Endothelial cell of umbilical vein (primary cell): ENCODE results near the gene CPNE5. TPM values are rescaled to one million over a fixed set of nuclear protein-coding genes. Genes with fewer than 3 reads are reported as not detected.

Source experiments
- BruUV-seq: library from RNA; stranded (reverse); fragments of 400-500 nt; replicated peaks from 2 replicates; lab custom pipeline; 2021; lab: Mats Ljungman, UMichigan
- CTCF ChIA-PET: fragments of 300-600, 350-600 bp; sonication (Branson Sonifier 250); formaldehyde crosslinking; loops from one replicate; lab custom pipeline; 2021; ENCODE audit warnings: antibody characterized with exemption, inconsistent platforms; lab: Charles Lee
- POLR2A ChIA-PET: fragments of 300-600, 350-600 bp; sonication (Branson Sonifier 250); formaldehyde crosslinking; loops from one replicate; lab custom pipeline; 2021; ENCODE audit warnings: antibody characterized with exemption, inconsistent platforms; lab: Charles Lee
- DNase-seq: peaks from one replicate; pipeline ENCODE4 v3.0.0-alpha.2; 2011; ENCODE audit warnings: low read depth, low spot score
- FAIRE-seq: peaks from 2 replicates; lab custom pipeline; 2011; peaks lifted over from hg19 to GRCh38; lab: Jason Lieb, UNC
- H2AFZ ChIP-seq: 2 replicates; pipeline ENCODE4 v1.6.0; 2012; ENCODE audit warnings: low read depth, low read length, control low read depth, inconsistent platforms
- H3K27ac ChIP-seq: 2 replicates; pipeline ENCODE4 v1.5.1; 2011; ENCODE audit warnings: low read depth, mild to moderate bottlenecking, control low read depth, low read length, moderate library complexity; ENCODE audit not compliant: insufficient read depth
- H3K27me3 ChIP-seq, 2 experiments: 2 replicates each; pipeline versions ENCODE4 v1.6.0 to v1.6.1; 2011; ENCODE audit warnings: low read length in 2 of 2, mixed read lengths in 1 of 2; ENCODE audit not compliant: control insufficient read depth in 2 of 2, insufficient read depth in 2 of 2
- H3K36me3 ChIP-seq, 2 experiments: 2 replicates in 1 of 2; 3 replicates in 1 of 2; pipeline ENCODE4 v1.5.1; 2011; ENCODE audit warnings: low read length in 2 of 2, mild to moderate bottlenecking in 1 of 2, moderate library complexity in 1 of 2; ENCODE audit not compliant: control insufficient read depth in 2 of 2, insufficient read depth in 2 of 2; ENCODE audit errors: extremely low read depth in 1 of 2
- H3K4me1 ChIP-seq: 3 replicates; pipeline ENCODE4 v1.5.1; 2011; ENCODE audit warnings: mild to moderate bottlenecking, low read length; ENCODE audit not compliant: control insufficient read depth, insufficient read depth; ENCODE audit errors: extremely low read depth
- H3K4me2 ChIP-seq: 2 replicates; pipeline ENCODE4 v1.6.1; 2011; ENCODE audit warnings: low read length, control low read depth, mixed read lengths; ENCODE audit not compliant: insufficient read depth
- H3K4me3 ChIP-seq, 3 experiments: fragments of 200-600 bp in 1 of 3; sonication (generic), shearing (Covaris generic) in 1 of 3; replicated peaks in 1 of 3; 2 replicates each; pipeline ENCODE4 v1.5.1; 2011 to 2016; ENCODE audit warnings: control low read depth in 3 of 3, low read length in 3 of 3, mild to moderate bottlenecking in 2 of 3, inconsistent platforms in 1 of 3, low read depth in 1 of 3, moderate library complexity in 1 of 3; ENCODE audit not compliant: insufficient read depth in 1 of 3
- H3K79me2 ChIP-seq: 2 replicates; pipeline ENCODE4 v1.6.0; 2012; ENCODE audit warnings: low read length, inconsistent platforms; ENCODE audit not compliant: control insufficient read depth, insufficient read depth
- H3K9ac ChIP-seq: replicated peaks from 2 replicates; pipeline ENCODE3; 2011; ENCODE audit warnings: low read length, control low read depth; ENCODE audit not compliant: insufficient read depth; ENCODE audit errors: extremely low read depth
- H3K9me1 ChIP-seq: replicated peaks from 3 replicates; pipeline ENCODE4 v1.6.0; 2011; ENCODE audit warnings: mild to moderate bottlenecking, low read length; ENCODE audit not compliant: control insufficient read depth, insufficient read depth; ENCODE audit errors: extremely low read depth
- H3K9me3 ChIP-seq: replicated peaks from 2 replicates; pipeline ENCODE4 v1.5.1; 2012; ENCODE audit warnings: low read length, inconsistent platforms; ENCODE audit not compliant: control insufficient read depth, insufficient read depth
- H4K20me1 ChIP-seq: replicated peaks from 2 replicates; pipeline ENCODE3; 2011; ENCODE audit warnings: mild to moderate bottlenecking, low read length; ENCODE audit not compliant: control insufficient read depth, insufficient read depth; ENCODE audit errors: extremely low read depth
- CTCF ChIP-seq, 2 donors: IDR thresholded peaks; 1 replicate in 1 of 2; 2 replicates in 1 of 2; pipeline ENCODE4 v1.5.1; 2011; ENCODE audit warnings: low read length in 2 of 2, mild to moderate bottlenecking in 2 of 2, moderate library complexity in 2 of 2, control low read depth in 1 of 2, inconsistent platforms in 1 of 2, low read depth in 1 of 2; ENCODE audit not compliant: insufficient read depth in 1 of 2; ENCODE audit errors: extremely low read depth in 1 of 2
- EZH2 ChIP-seq: IDR thresholded peaks from 2 replicates; pipeline ENCODE4 v1.6.1; 2012; ENCODE audit warnings: borderline replicate concordance, low read depth, mild to moderate bottlenecking, moderate library complexity, low read length, inconsistent platforms; ENCODE audit not compliant: severe bottlenecking
- FOS ChIP-seq: IDR thresholded peaks from 2 replicates; pipeline ENCODE4 v1.6.1; 2011; ENCODE audit warnings: mild to moderate bottlenecking, low read length, moderate library complexity, borderline replicate concordance; ENCODE audit not compliant: insufficient read depth
- GATA2 ChIP-seq: IDR thresholded peaks from 2 replicates; pipeline ENCODE4 v1.7.0; 2011; ENCODE audit warnings: low read depth, mild to moderate bottlenecking, moderate library complexity, mixed read lengths, low read length; ENCODE audit not compliant: insufficient read length, insufficient read depth
- JUN ChIP-seq: IDR thresholded peaks from 2 replicates; pipeline ENCODE4 v1.6.1; 2011; ENCODE audit warnings: borderline replicate concordance, low read depth; ENCODE audit not compliant: insufficient read length, insufficient read depth
- MAX ChIP-seq: IDR thresholded peaks from 2 replicates; pipeline ENCODE4 v1.6.1; 2011; ENCODE audit not compliant: insufficient read depth, insufficient read length
- MYC ChIP-seq: IDR thresholded peaks from one replicate; pipeline ENCODE4 v1.6.1; 2011; ENCODE audit warnings: mild to moderate bottlenecking, low read depth, low read length
- POLR2A ChIP-seq: IDR thresholded peaks from 2 replicates; pipeline ENCODE4 v1.6.1; 2012; ENCODE audit warnings: low read depth, mild to moderate bottlenecking, control low read depth, low read length
- POLR2AphosphoS5 ChIP-seq: IDR thresholded peaks from 2 replicates; pipeline ENCODE4 v1.6.1; 2012; ENCODE audit warnings: low read depth, mild to moderate bottlenecking, control low read depth, low read length, moderate library complexity; ENCODE audit not compliant: insufficient read depth
- dilution Hi-C: fragments of 300-500 bp; cut with MboI; formaldehyde crosslinking; loops from one replicate; pipeline ENCODE4 v1.15.0; 2019; ENCODE audit warnings: low sequenced_read_pairs; ENCODE audit not compliant: extremely low pct_ligation_motif_present
- intact Hi-C: fragments of 100-400 bp; cut with micrococcal nuclease; formaldehyde crosslinking; loops from one replicate; pipeline ENCODE4 v1.10.0; 2022
- polyA plus RNA-seq, 4 experiments: library from polyadenylated mRNA; depleted of rRNA in 3 of 4; stranded (reverse) in 3 of 4; unstranded in 1 of 4; fragments of >200 nt; gene quantifications; 2 replicates each; pipeline versions ENCODE4 v1.2.1 to v1.2.3, GENCODE V29; 2011 to 2012; ENCODE audit warnings: missing spikeins in 1 of 4
- total RNA-seq: library from RNA; stranded (reverse); gene quantifications from 2 replicates; pipeline ENCODE4 v1.2.3, GENCODE V29; 2021

The CPNE5 gene
- total and polyA plus RNA-seq, 2 donors (not counting 3 experiments of a cell fraction or from before 2014, with no cell fraction given): 18.8 to 49.4 TPM

- H3K79me2 ChIP-seq: no peaks in the 10 kb centered on the region
- intact Hi-C loops: no loop called here
- no peak overlapping the region for H3K9ac ChIP-seq
- no peaks in the 10 kb centered on the region for H3K9me1 ChIP-seq
- no TSS peak for BruUV-seq
- H3K4me2 ChIP-seq: no peak overlapping the region
- H2AFZ ChIP-seq: no peak overlapping the region
- peaks cover 6 to 15% of the 10 kb centered on the region in 2 experiments for H3K36me3 ChIP-seq
- dilution Hi-C loops: no loop called here
- ChIA-PET CTCF (no interaction called here), POLR2A (no interaction called here)
- peaks cover 34% of the 10 kb centered on the region for H3K4me1 ChIP-seq
- no peaks in the 10 kb centered on the region for H3K27me3 ChIP-seq
- H4K20me1 ChIP-seq: no peaks in the 10 kb centered on the region
- TF ChIP-seq MYC (no peak), POLR2A (no peak), CTCF (IDR thresholded peaks at IDR 0.05; ENCODE audit: extremely low read depth in 1 of 2, insufficient read depth in 1 of 2, low read depth in 1 of 2, low read length in 2 of 2) (no peak), FOS (no peak), MAX (no peak), EZH2 (no peak), GATA2 (no peak), POLR2AphosphoS5 (no peak), JUN (no peak)
- H3K4me3 ChIP-seq: no peak overlapping the region
- no peaks in the 10 kb centered on the region for H3K9me3 ChIP-seq
- FAIRE-seq (no peak), DNase-seq (no peak)
- H3K27ac ChIP-seq: no peak overlapping the region
These were observed 20.5 kb downstream of the CPNE5 start for GRCh38 chr6:36818756-36819155.
